ENCODE results near the gene SERPINA9.

Gene SERPINA9

DNA sequence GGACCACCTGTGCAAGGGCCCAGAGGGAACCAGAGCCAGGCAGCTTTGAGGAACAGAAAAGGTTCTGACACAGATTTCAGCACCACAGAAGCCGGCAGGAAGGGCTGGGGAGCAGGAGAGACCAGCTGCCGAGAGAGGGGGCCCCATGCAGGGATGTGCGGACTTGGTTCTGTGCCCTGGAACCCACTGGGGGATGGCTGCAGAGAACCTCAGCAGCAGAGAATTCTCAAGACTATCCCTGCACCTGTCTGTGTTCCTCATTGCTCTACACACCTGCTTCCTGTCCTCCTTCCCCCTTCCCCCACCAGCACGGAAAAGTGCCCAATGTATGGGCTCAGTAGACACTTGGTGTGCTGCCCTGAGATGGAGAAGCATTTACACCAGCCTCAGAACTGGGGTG lies 3.2 kb downstream of the SERPINA9 start:
- no peak overlapping the region for H3K27ac ChIP-seq (ENCODE audit: low read depth, low read length)
- no peak overlapping the region for H3K18ac ChIP-seq (ENCODE audit: low read length)
- H3K4me3 ChIP-seq (ENCODE audit: low read length), result no peak overlapping the region
- H3K4ac ChIP-seq (ENCODE audit: low read depth, low read length), result no peak overlapping the region
- H4K8ac ChIP-seq (ENCODE audit: low read depth, low read length), result no peak overlapping the region
- H2BK5ac ChIP-seq (ENCODE audit: low read length), result no peak overlapping the region
- H3K9ac ChIP-seq (ENCODE audit: low read length), result no peak overlapping the region
- DNase-seq, result no peak
- H2BK15ac ChIP-seq (replicated peaks; ENCODE audit: low read depth), result no peak overlapping the region
- no peak overlapping the region for H4K5ac ChIP-seq (ENCODE audit: low read length)
- no peak overlapping the region for H3K4me2 ChIP-seq (ENCODE audit: low read length)
- H3K56ac ChIP-seq (ENCODE audit: low read length), result no peak overlapping the region
- H3K79me1 ChIP-seq (ENCODE audit: low read length), result no peaks in the 10 kb centered on the region
- H3K23ac ChIP-seq (ENCODE audit: low read length), result no peak overlapping the region
- H3K4me1 ChIP-seq (ENCODE audit: control insufficient read depth, low read depth, low read length), result no peaks in the 10 kb centered on the region
- no peaks in the 10 kb centered on the region for H3K27me3 ChIP-seq (ENCODE audit: insufficient read depth, low read length, poor library complexity)
- H3K79me2 ChIP-seq (ENCODE audit: control insufficient read depth, insufficient read depth, low read length), result no peaks in the 10 kb centered on the region
- no CpG with 5 or more reads among the region's 4 CpGs for WGBS (ENCODE audit: extremely low coverage, insufficient coverage, low lambda C conversion rate)
- H3K36me3 ChIP-seq (ENCODE audit: control insufficient read depth, insufficient read depth, low read length), result no peaks in the 10 kb centered on the region
- no peak overlapping the region for H2BK120ac ChIP-seq (ENCODE audit: low read depth, low read length)
- H2AK5ac ChIP-seq (ENCODE audit: low read length), result no peak overlapping the region

DNA sequence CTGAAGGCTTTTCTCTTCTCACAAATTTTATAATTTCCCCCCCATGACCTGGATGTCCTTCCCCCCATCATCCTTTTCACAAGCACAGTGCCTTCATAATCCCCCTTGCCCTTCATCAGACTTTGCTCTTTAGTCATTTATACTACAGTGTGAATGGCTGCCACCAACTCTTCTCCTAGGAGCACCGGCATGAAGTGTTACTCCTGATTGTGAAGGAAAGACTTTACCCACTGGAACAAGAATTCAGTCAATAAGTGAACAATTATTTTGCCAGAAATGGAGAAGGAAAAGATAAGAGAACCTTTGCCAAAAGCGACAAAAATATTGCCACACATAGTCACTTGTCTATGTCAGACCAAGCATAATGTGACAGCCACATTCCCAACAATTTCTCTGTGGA lies 5.0 kb downstream of the SERPINA9 start:
- WGBS (ENCODE audit: extremely low coverage, insufficient coverage, low lambda C conversion rate), result no CpG with 5 or more reads among the region's 2 CpGs

DNA sequence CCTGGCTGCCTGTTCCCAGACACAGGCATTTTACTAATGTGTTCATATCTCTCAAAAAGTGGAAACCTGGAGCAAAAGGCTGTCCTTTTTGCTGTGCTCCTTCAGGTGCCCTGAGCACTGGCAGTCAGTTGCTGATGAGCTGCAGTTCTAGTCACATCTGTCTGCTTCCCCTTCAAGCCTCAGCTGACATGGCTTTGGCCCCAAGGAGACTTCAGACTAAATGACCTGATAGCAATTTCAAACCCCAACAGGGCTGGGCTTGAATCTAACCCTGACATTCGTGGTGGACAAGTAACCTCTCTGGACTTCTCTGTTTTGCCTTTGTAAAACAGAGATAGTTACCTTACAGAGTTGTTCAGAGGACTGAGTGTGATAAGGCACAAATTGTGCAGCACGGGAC lies 5.7 kb downstream of the SERPINA9 start:
- H3K4me3 ChIP-seq (ENCODE audit: low read length), result no peak overlapping the region
- H3K36me3 ChIP-seq (ENCODE audit: control insufficient read depth, insufficient read depth, low read length), result no peaks in the 10 kb centered on the region
- H2BK120ac ChIP-seq (ENCODE audit: low read depth, low read length), result no peak overlapping the region
- H3K79me2 ChIP-seq (ENCODE audit: control insufficient read depth, insufficient read depth, low read length), result no peaks in the 10 kb centered on the region
- H3K4ac ChIP-seq (ENCODE audit: low read depth, low read length), result no peak overlapping the region
- H3K56ac ChIP-seq (ENCODE audit: low read length), result no peak overlapping the region
- no peak overlapping the region for H3K4me2 ChIP-seq (ENCODE audit: low read length)
- WGBS (ENCODE audit: extremely low coverage, insufficient coverage, low lambda C conversion rate), result no CpG with 5 or more reads among the region's 2 CpGs
- no peak for DNase-seq
- H3K9ac ChIP-seq (ENCODE audit: low read length), result no peak overlapping the region
- no peak overlapping the region for H3K23ac ChIP-seq (ENCODE audit: low read length)
- H4K5ac ChIP-seq (ENCODE audit: low read length), result no peak overlapping the region
- no peaks in the 10 kb centered on the region for H3K79me1 ChIP-seq (ENCODE audit: low read length)
- no peak overlapping the region for H3K27ac ChIP-seq (ENCODE audit: low read depth, low read length)
- no peak overlapping the region for H2BK5ac ChIP-seq (ENCODE audit: low read length)
- no peak overlapping the region for H3K18ac ChIP-seq (ENCODE audit: low read length)
- H2AK5ac ChIP-seq (ENCODE audit: low read length), result no peak overlapping the region
- no peak overlapping the region for H2BK15ac ChIP-seq (replicated peaks; ENCODE audit: low read depth)
- no peaks in the 10 kb centered on the region for H3K4me1 ChIP-seq (ENCODE audit: control insufficient read depth, low read depth, low read length)
- H3K27me3 ChIP-seq (ENCODE audit: insufficient read depth, low read length, poor library complexity), result no peaks in the 10 kb centered on the region
- no peak overlapping the region for H4K8ac ChIP-seq (ENCODE audit: low read depth, low read length)

More for the DNA sequence above, 5.0 kb downstream of the SERPINA9 start:
- Histone ChIP-seq H2BK5ac (ENCODE audit: low read length) (no peak overlapping the region), H3K27ac (ENCODE audit: low read depth, low read length) (no peak overlapping the region), H2AK5ac (ENCODE audit: low read length) (no peak overlapping the region), H3K9ac (ENCODE audit: low read length) (no peak overlapping the region), H3K4me2 (ENCODE audit: low read length) (no peak overlapping the region), H3K23ac (ENCODE audit: low read length) (no peak overlapping the region), H3K4me3 (ENCODE audit: low read length) (no peak overlapping the region), H2BK15ac (replicated peaks; ENCODE audit: low read depth) (no peak overlapping the region), H3K27me3 (ENCODE audit: insufficient read depth, low read length, poor library complexity) (no peaks in the 10 kb centered on the region), H3K79me2 (ENCODE audit: control insufficient read depth, insufficient read depth, low read length) (no peaks in the 10 kb centered on the region), H2BK120ac (ENCODE audit: low read depth, low read length) (no peak overlapping the region), H3K79me1 (ENCODE audit: low read length) (no peaks in the 10 kb centered on the region), H4K5ac (ENCODE audit: low read length) (no peak overlapping the region), H3K4ac (ENCODE audit: low read depth, low read length) (no peak overlapping the region), H3K36me3 (ENCODE audit: control insufficient read depth, insufficient read depth, low read length) (no peaks in the 10 kb centered on the region), H3K56ac (ENCODE audit: low read length) (no peak overlapping the region), H4K8ac (ENCODE audit: low read depth, low read length) (no peak overlapping the region), H3K4me1 (ENCODE audit: control insufficient read depth, low read depth, low read length) (no peaks in the 10 kb centered on the region), H3K18ac (ENCODE audit: low read length) (no peak overlapping the region)
- no peak for DNase-seq

GRCh38 chr14:94469261-94469660 lies 6.7 kb downstream of the SERPINA9 start:
- no peak overlapping the region for H3K4me2 ChIP-seq (ENCODE audit: low read length)
- H2BK120ac ChIP-seq (ENCODE audit: low read depth, low read length), result no peak overlapping the region
- H2AK5ac ChIP-seq (ENCODE audit: low read length), result no peak overlapping the region
- H3K9ac ChIP-seq (ENCODE audit: low read length), result no peak overlapping the region
- H3K18ac ChIP-seq (ENCODE audit: low read length), result no peak overlapping the region
- no peak overlapping the region for H4K8ac ChIP-seq (ENCODE audit: low read depth, low read length)
- no peak overlapping the region for H3K27ac ChIP-seq (ENCODE audit: low read depth, low read length)
- no peak overlapping the region for H3K4me3 ChIP-seq (ENCODE audit: low read length)
- H3K4ac ChIP-seq (ENCODE audit: low read depth, low read length), result no peak overlapping the region
- no peak overlapping the region for H3K56ac ChIP-seq (ENCODE audit: low read length)
- no peak overlapping the region for H3K23ac ChIP-seq (ENCODE audit: low read length)
- no peaks in the 10 kb centered on the region for H3K27me3 ChIP-seq (ENCODE audit: insufficient read depth, low read length, poor library complexity)
- H3K36me3 ChIP-seq (ENCODE audit: control insufficient read depth, insufficient read depth, low read length), result no peaks in the 10 kb centered on the region
- H3K79me1 ChIP-seq (ENCODE audit: low read length), result no peaks in the 10 kb centered on the region
- H2BK15ac ChIP-seq (replicated peaks; ENCODE audit: low read depth), result no peak overlapping the region
- no peak overlapping the region for H2BK5ac ChIP-seq (ENCODE audit: low read length)
- H3K4me1 ChIP-seq (ENCODE audit: control insufficient read depth, low read depth, low read length), result no peaks in the 10 kb centered on the region
- DNase-seq, result no peak
- WGBS (ENCODE audit: extremely low coverage, insufficient coverage, low lambda C conversion rate), result no CpG with 5 or more reads among the region's 3 CpGs
- no peaks in the 10 kb centered on the region for H3K79me2 ChIP-seq (ENCODE audit: control insufficient read depth, insufficient read depth, low read length)
- no peak overlapping the region for H4K5ac ChIP-seq (ENCODE audit: low read length)

DNA sequence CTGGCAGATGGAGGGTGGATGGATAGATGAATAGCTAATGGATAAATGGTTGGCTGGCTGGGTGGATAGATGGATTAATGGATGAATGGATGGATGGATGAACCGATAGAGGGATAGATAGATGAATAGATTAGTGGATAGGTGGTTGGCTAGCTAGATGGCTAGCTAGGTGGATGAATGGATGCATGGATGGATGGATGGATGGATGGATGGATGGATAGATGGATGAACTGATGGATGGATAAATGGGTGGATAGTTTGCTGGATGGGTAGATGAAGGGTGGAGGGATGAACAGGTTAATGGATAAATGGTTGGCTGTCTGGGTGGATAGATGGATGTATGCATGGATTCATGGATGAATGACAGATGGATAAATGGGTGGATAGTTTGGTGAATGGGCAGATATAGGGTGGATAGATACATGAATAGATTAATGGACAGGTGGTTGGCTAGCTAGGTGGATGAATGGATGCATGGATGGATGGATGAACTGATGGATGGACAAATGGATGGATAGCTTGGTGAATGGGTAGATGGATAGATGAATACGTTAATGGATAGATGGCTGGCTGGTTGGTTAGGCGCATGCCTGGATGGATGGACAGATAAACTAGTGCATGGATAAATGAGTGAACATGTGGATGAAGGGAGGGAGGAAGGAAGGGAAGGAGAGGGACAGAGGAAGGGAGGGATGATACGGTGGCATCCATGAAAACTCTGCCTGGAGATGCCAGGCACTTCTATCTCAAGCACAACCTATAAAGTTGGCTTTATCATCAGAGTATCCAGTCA lies 8.1 kb downstream of the SERPINA9 start:
- no peak overlapping the region for H2BK120ac ChIP-seq (ENCODE audit: low read depth, low read length)
- H3K4me1 ChIP-seq (ENCODE audit: control insufficient read depth, low read depth, low read length), result no peaks in the 10 kb centered on the region
- H3K23ac ChIP-seq (ENCODE audit: low read length), result no peak overlapping the region
- no peak overlapping the region for H3K4ac ChIP-seq (ENCODE audit: low read depth, low read length)
- no peak overlapping the region for H4K8ac ChIP-seq (ENCODE audit: low read depth, low read length)
- WGBS (ENCODE audit: extremely low coverage, insufficient coverage, low lambda C conversion rate), result no CpG with 5 or more reads among the region's 4 CpGs
- H2BK15ac ChIP-seq (replicated peaks; ENCODE audit: low read depth), result no peak overlapping the region
- no peak overlapping the region for H3K9ac ChIP-seq (ENCODE audit: low read length)
- no peak overlapping the region for H3K18ac ChIP-seq (ENCODE audit: low read length)
- H3K27me3 ChIP-seq (ENCODE audit: insufficient read depth, low read length, poor library complexity), result no peaks in the 10 kb centered on the region
- H3K56ac ChIP-seq (ENCODE audit: low read length), result no peak overlapping the region
- no peak overlapping the region for H2BK5ac ChIP-seq (ENCODE audit: low read length)
- no peak overlapping the region for H3K27ac ChIP-seq (ENCODE audit: low read depth, low read length)
- no peaks in the 10 kb centered on the region for H3K36me3 ChIP-seq (ENCODE audit: control insufficient read depth, insufficient read depth, low read length)
- no peaks in the 10 kb centered on the region for H3K79me2 ChIP-seq (ENCODE audit: control insufficient read depth, insufficient read depth, low read length)
- no peak for DNase-seq
- no peak overlapping the region for H3K4me3 ChIP-seq (ENCODE audit: low read length)
- no peak overlapping the region for H2AK5ac ChIP-seq (ENCODE audit: low read length)
- H4K5ac ChIP-seq (ENCODE audit: low read length), result no peak overlapping the region
- H3K4me2 ChIP-seq (ENCODE audit: low read length), result no peak overlapping the region
- H3K79me1 ChIP-seq (ENCODE audit: low read length), result no peaks in the 10 kb centered on the region

All from mesendoderm (in vitro differentiated cells).